CD14-positive monocyte (primary cell): ENCODE results near the gene PCDHA9. TPM values are rescaled to one million over a fixed set of nuclear protein-coding genes. Genes with fewer than 3 reads are reported as not detected.

ENCODE experiments used
- DNase-seq, 3 donors: peaks; one replicate each; pipeline ENCODE4 v3.0.0-alpha.2; 2011 to 2022
- H2AFZ ChIP-seq: 2 replicates; pipeline ENCODE4 v1.6.0; 2012; ENCODE audit warnings: mild to moderate bottlenecking, low read depth, low read length, inconsistent platforms; ENCODE audit not compliant: insufficient read depth, poor library complexity, severe bottlenecking
- H3K27ac ChIP-seq, 2 donors: 1 replicate in 1 of 2; 2 replicates in 1 of 2; pipeline ENCODE4 v1.5.1; 2012 to 2013; ENCODE audit warnings: low read length in 2 of 2, control low read depth in 1 of 2, inconsistent platforms in 1 of 2, low read depth in 1 of 2, mild to moderate bottlenecking in 1 of 2
- H3K27me3 ChIP-seq, 2 donors: one replicate each; pipeline versions ENCODE4 v1.6.0 to v1.6.1; 2011 to 2013; ENCODE audit warnings: low read length in 2 of 2; ENCODE audit not compliant: control insufficient read depth in 2 of 2, insufficient read depth in 2 of 2
- H3K36me3 ChIP-seq, 2 donors: replicated peaks in 1 of 2; 1 replicate in 1 of 2; 2 replicates in 1 of 2; pipeline versions ENCODE4 v1.5.1 to v1.6.1; 2012 to 2013; ENCODE audit warnings: low read length in 2 of 2, control low read depth in 1 of 2, inconsistent platforms in 1 of 2, mild to moderate bottlenecking in 1 of 2; ENCODE audit not compliant: insufficient read depth in 2 of 2, control insufficient read depth in 1 of 2
- H3K4me1 ChIP-seq, 2 donors: 1 replicate in 1 of 2; 2 replicates in 1 of 2; pipeline versions ENCODE4 v1.5.1 to v1.6.1; 2012 to 2013; ENCODE audit warnings: low read length in 2 of 2, control low read depth in 1 of 2, inconsistent platforms in 1 of 2, mild to moderate bottlenecking in 1 of 2, moderate library complexity in 1 of 2; ENCODE audit not compliant: insufficient read depth in 2 of 2, control insufficient read depth in 1 of 2
- H3K4me2 ChIP-seq: replicated peaks from 2 replicates; pipeline ENCODE3; 2012; ENCODE audit warnings: low read length, moderate library complexity, mild to moderate bottlenecking; ENCODE audit not compliant: poor library complexity, severe bottlenecking; ENCODE audit errors: extremely low read depth
- H3K4me3 ChIP-seq, 3 experiments: fragments of 200-600 bp in 1 of 3; sonication (generic) in 1 of 3; replicated peaks in 1 of 3; 1 replicate in 2 of 3; 2 replicates in 1 of 3; pipeline ENCODE4 v1.5.1; 2011 to 2013; ENCODE audit warnings: low read length in 3 of 3, mild to moderate bottlenecking in 3 of 3, control low read depth in 2 of 3, low read depth in 2 of 3, inconsistent platforms in 1 of 3, moderate library complexity in 1 of 3
- H3K79me2 ChIP-seq: 2 replicates; pipeline ENCODE4 v1.6.0; 2012; ENCODE audit warnings: mild to moderate bottlenecking, control low read depth, inconsistent platforms, low read length, moderate library complexity; ENCODE audit not compliant: insufficient read depth
- H3K9ac ChIP-seq: 2 replicates; pipeline ENCODE4 v1.6.0; 2017; ENCODE audit warnings: low read length, mild to moderate bottlenecking; ENCODE audit not compliant: insufficient read depth, poor library complexity, severe bottlenecking
- H3K9me3 ChIP-seq, 2 donors: replicated peaks in 1 of 2; 1 replicate in 1 of 2; 2 replicates in 1 of 2; pipeline versions ENCODE4 v1.5.1 to v1.6.1; 2012 to 2013; ENCODE audit warnings: low read length in 2 of 2, control low read depth in 1 of 2; ENCODE audit not compliant: control insufficient read depth in 1 of 2, insufficient read depth in 1 of 2
- H4K20me1 ChIP-seq: 2 replicates; pipeline ENCODE4 v1.6.0; 2012; ENCODE audit warnings: mild to moderate bottlenecking, low read length, control low read depth, moderate library complexity; ENCODE audit not compliant: insufficient read depth
- H3K27ac Mint-ChIP-seq, 7 donors: one replicate each; pipeline ENCODE4 v1.8.0; 2020; ENCODE audit warnings: mild to moderate bottlenecking in 7 of 7, mixed read lengths in 7 of 7, moderate library complexity in 6 of 7, inconsistent platforms in 2 of 7
- H3K27me3 Mint-ChIP-seq, 3 donors: one replicate each; pipeline ENCODE4 v1.8.0; 2021 to 2022; ENCODE audit warnings: low read depth in 3 of 3, mild to moderate bottlenecking in 3 of 3, mixed read lengths in 3 of 3, moderate library complexity in 3 of 3, inconsistent platforms in 1 of 3
- H3K36me3 Mint-ChIP-seq, 2 donors: one replicate each; pipeline ENCODE4 v1.8.0; 2020; ENCODE audit warnings: mixed read lengths in 2 of 2, inconsistent platforms in 1 of 2, mild to moderate bottlenecking in 1 of 2
- H3K4me1 Mint-ChIP-seq: one replicate; pipeline ENCODE4 v1.8.0; 2020; ENCODE audit warnings: mild to moderate bottlenecking, mixed read lengths
- H3K4me3 Mint-ChIP-seq, 2 donors: one replicate each; pipeline ENCODE4 v1.8.0; 2020; ENCODE audit warnings: mild to moderate bottlenecking in 2 of 2, mixed read lengths in 2 of 2, moderate library complexity in 1 of 2
- H3K9me3 Mint-ChIP-seq, 7 donors: one replicate each; pipeline ENCODE4 v1.8.0; 2020 to 2022; ENCODE audit warnings: mixed read lengths in 7 of 7, mild to moderate bottlenecking in 6 of 7, moderate library complexity in 6 of 7, inconsistent platforms in 2 of 7
- CTCF ChIP-seq: fragments of 200-600 bp; IDR thresholded peaks from one replicate; pipeline ENCODE4 v1.8.0; 2022; ENCODE audit warnings: antibody characterized with exemption, mild to moderate bottlenecking
- WGBS: methylation state at CpG from one replicate; pipeline ENCODE4 v1.1.5; 2013; ENCODE audit warnings: missing lambda C conversion rate; ENCODE audit not compliant: insufficient coverage; 5-methylcytosine and 5-hydroxymethylcytosine counted together
- intact Hi-C, 2 donors: fragments of 100-400 bp; cut with micrococcal nuclease; formaldehyde crosslinking; loops; one replicate each; pipeline versions ENCODE4 v1.15.0 to v1.15.1; 2023
- polyA plus RNA-seq, 3 donors: library from polyadenylated mRNA; depleted of rRNA in 1 of 3; unstranded in 2 of 3; stranded (reverse) in 1 of 3; fragments of 300-500 nt in 2 of 3; fragments of >200 nt in 1 of 3; fragmentation: Illumina TruSeq in 2 of 3; gene quantifications; 1 replicate in 2 of 3; 2 replicates in 1 of 3; pipeline ENCODE4 v1.2.3, GENCODE V29; 2012 to 2021

PCDHA9 gene
- polyA plus RNA-seq, 3 donors: not detected

- peaks cover 0 to 9% of the 10 kb centered on the region in 2 donors for H3K36me3 Mint-ChIP-seq
- no peak overlapping the region for H3K9ac ChIP-seq
- DNase-seq: no peak
- peaks cover 21 to 30% (median 29%) of the 10 kb centered on the region in 3 donors for H3K27me3 Mint-ChIP-seq
- no peak overlapping the region for H3K27ac Mint-ChIP-seq
- peaks cover 3 to 31% of the 10 kb centered on the region in 2 donors for H3K27me3 ChIP-seq
- H3K4me1 Mint-ChIP-seq: no peaks in the 10 kb centered on the region
- H3K4me3 Mint-ChIP-seq: no peak overlapping the region
- H3K4me2 ChIP-seq: no peak overlapping the region
- no peaks in the 10 kb centered on the region for H3K4me1 ChIP-seq
- no peaks in the 10 kb centered on the region for H3K79me2 ChIP-seq
- H3K9me3 Mint-ChIP-seq: peaks cover 36 to 52% (median 50%) of the 10 kb centered on the region in 7 donors
- no peak for TF ChIP-seq CTCF
- H3K9me3 ChIP-seq: peaks cover 36 to 60% of the 10 kb centered on the region in 2 donors
- 42% methylated on average over 37 of the region's 37 CpGs for WGBS
- no peaks in the 10 kb centered on the region for H3K36me3 ChIP-seq
- intact Hi-C loops: loop anchor here (2.0 to 10.0 kb wide), 2 partner anchors 52 to 72 kb away; partner anchors contain the start of genes PCDHA5 (in 1 of the 2) and PCDHA6 (in 1 of the 2)
- no peak overlapping the region for H2AFZ ChIP-seq
- no peak overlapping the region for H3K4me3 ChIP-seq
- no peaks in the 10 kb centered on the region for H4K20me1 ChIP-seq
- no peak overlapping the region for H3K27ac ChIP-seq
These were observed 29.0 kb downstream of the PCDHA9 start for GRCh38 chr5:140877262-140877581.

GRCh38 chr5:140881889-140882590 is 33.9 kb downstream of the PCDHA9 start, which contains the start of gene PCDHA13:
PCDHA13 (plus strand) TSS chr5:140882124; CDS start chr5:140882269, 145 bp downstream.
- TF ChIP-seq CTCF: no peak
- 21% methylated on average over 16 of the region's 35 CpGs for WGBS

More at GRCh38 chr5:140881889-140882590, 33.9 kb downstream of the PCDHA9 start, which contains the start of gene PCDHA13:
- Mint-ChIP-seq H3K4me3 (peak within 1 kb of the TSS in 1 of 2 donors; percentile 37), H3K27me3 (peaks cover 7 to 30% (median 22%) of the 10 kb centered on the region in 3 donors), H3K36me3 (no peaks in the 10 kb centered on the region), H3K4me1 (no peaks in the 10 kb centered on the region), H3K27ac (no peak within 1 kb of the TSS), H3K9me3 (peaks cover 37 to 46% (median 41%) of the 10 kb centered on the region in 7 donors)
- H3K27me3 ChIP-seq: peaks cover 0 to 18% of the 10 kb centered on the region in 2 donors
- DNase-seq: no peak
- no peak within 1 kb of the TSS for H2AFZ ChIP-seq
- no peak within 1 kb of the TSS for H3K9ac ChIP-seq
- no peak within 1 kb of the TSS for H3K27ac ChIP-seq
- no peak within 1 kb of the TSS for H3K4me2 ChIP-seq
- intact Hi-C loops: no loop called here
- H3K79me2 ChIP-seq: no peaks in the 10 kb centered on the region
- H3K4me3 ChIP-seq: no peak within 1 kb of the TSS
- no peaks in the 10 kb centered on the region for H3K4me1 ChIP-seq
- no peaks in the 10 kb centered on the region for H3K36me3 ChIP-seq
- no peaks in the 10 kb centered on the region for H4K20me1 ChIP-seq
- peaks cover 40 to 49% of the 10 kb centered on the region in 2 donors for H3K9me3 ChIP-seq
